ENCODE data around the gene LKAAEAR1. TPM values are rescaled to one million over a fixed set of nuclear protein-coding genes. Genes with fewer than 3 reads are reported as not detected.
A peak's percentile ranks its signal among the peaks of the same experiment; 100 is the strongest.

LKAAEAR1 gene
- total and polyA plus RNA-seq, 4 donors: 0.51 to 2.3 (median 0.65) TPM

DNA sequence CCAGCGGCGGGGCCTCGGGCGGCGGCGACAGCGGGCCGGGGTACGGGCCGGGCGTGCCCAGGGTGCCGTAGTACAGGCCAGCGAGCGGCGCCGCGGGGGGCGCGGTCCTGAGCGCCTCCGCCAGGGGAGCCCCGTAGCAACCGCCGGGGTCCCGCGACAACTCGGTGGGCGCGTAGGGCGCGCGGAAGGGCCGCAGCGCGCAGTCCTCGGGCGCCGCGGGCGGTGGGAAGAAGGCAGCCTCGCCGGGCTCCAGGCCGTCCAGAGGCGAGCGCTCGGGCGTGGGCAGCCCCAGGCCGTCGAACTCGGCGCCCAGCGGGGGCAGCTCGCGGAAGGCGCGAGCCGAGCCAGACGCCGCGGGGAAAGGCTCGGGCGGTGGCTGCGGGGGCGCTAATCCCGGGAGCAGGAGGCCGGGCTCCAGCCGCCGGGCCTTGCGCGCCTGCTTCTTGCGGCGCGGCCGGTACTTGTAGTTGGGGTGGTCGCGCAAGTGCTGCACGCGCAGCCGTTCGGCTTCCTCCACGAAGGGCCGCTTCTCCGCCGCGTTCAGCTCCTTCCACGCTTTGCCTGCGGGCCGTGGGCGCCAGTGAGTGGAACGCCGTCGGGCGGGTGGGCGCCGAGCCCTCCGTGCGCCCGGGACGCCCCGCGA, 35.7 kb downstream of the LKAAEAR1 start:
- Histone ChIP-seq H3K27me3 (ENCODE audit: control insufficient read depth in 3 of 3, insufficient read depth in 3 of 3, low read length in 2 of 3) (peaks cover 0 to 40% (median 7%) of the 10 kb centered on the region in 3 donors), H3K36me3 (ENCODE audit: control insufficient read depth in 4 of 4, insufficient read depth in 4 of 4, low read length in 4 of 4) (peaks cover 0 to 8% (median 1%) of the 10 kb centered on the region in 4 donors), H3K4me1 (ENCODE audit: control insufficient read depth in 5 of 5, insufficient read depth in 5 of 5, low read length in 5 of 5) (peaks cover 0 to 48% (median 10%) of the 10 kb centered on the region in 5 donors), H3K4me3 (peak overlapping the region; percentile 67), H3K9me3 (ENCODE audit: control insufficient read depth in 4 of 4, insufficient read depth in 3 of 4, low read length in 3 of 4) (peaks cover 0 to 3% (median 0%) of the 10 kb centered on the region in 4 donors), H3K27ac (ENCODE audit: low read depth in 1 of 2, low read length in 1 of 2) (peak overlapping the region; percentile 49 to 68), H3K9ac (ENCODE audit: insufficient read depth in 1 of 2, low read length in 2 of 2) (no peak overlapping the region)
- ATAC-seq (ENCODE audit: insufficient read depth, low FRiP score) (no peak), DNase-seq (no peak)
- WGBS, 2 donors: 8 to 10% methylated on average over 44 to 101 of the region's 101 CpGs
- TF ChIP-seq, protein P1, sequence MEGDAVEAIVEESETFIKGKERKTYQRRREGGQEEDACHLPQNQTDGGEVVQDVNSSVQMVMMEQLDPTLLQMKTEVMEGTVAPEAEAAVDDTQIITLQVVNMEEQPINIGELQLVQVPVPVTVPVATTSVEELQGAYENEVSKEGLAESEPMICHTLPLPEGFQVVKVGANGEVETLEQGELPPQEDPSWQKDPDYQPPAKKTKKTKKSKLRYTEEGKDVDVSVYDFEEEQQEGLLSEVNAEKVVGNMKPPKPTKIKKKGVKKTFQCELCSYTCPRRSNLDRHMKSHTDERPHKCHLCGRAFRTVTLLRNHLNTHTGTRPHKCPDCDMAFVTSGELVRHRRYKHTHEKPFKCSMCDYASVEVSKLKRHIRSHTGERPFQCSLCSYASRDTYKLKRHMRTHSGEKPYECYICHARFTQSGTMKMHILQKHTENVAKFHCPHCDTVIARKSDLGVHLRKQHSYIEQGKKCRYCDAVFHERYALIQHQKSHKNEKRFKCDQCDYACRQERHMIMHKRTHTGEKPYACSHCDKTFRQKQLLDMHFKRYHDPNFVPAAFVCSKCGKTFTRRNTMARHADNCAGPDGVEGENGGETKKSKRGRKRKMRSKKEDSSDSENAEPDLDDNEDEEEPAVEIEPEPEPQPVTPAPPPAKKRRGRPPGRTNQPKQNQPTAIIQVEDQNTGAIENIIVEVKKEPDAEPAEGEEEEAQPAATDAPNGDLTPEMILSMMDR (IDR thresholded peaks at IDR 0.05; ENCODE audit: control extremely low read depth, extremely low read depth): no peak

DNA sequence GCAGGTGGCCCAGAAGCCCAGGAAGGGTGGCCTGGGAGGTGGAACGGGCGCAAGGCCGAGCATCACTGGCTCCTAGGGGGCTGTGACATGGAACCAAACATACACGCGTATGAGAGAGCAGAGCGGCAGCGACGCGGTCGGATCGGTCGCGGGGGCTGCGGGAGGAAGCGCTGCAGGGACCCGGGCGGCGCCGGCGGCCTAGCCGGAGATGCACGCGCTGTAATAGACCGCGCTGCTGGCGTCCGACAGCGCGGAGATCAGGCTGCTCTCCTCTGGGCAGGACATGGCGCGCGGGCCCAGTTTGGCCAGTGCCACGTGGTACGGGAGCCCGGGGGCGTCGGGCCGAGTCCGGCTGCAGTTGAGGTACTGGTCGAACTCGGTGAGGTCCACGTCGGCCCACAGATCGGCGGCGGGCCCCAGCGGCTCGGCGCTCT, 36.2 kb downstream of the LKAAEAR1 start:
- Histone ChIP-seq H3K4me1 (ENCODE audit: control insufficient read depth in 5 of 5, insufficient read depth in 5 of 5, low read length in 5 of 5) (peaks cover 0 to 43% (median 5%) of the 10 kb centered on the region in 5 donors), H3K27me3 (ENCODE audit: control insufficient read depth in 3 of 3, insufficient read depth in 3 of 3, low read length in 2 of 3) (peaks cover 0 to 43% (median 7%) of the 10 kb centered on the region in 3 donors), H3K36me3 (ENCODE audit: control insufficient read depth in 4 of 4, insufficient read depth in 4 of 4, low read length in 4 of 4) (peaks cover 0 to 8% (median 1%) of the 10 kb centered on the region in 4 donors), H3K9ac (ENCODE audit: insufficient read depth in 1 of 2, low read length in 2 of 2) (no peak overlapping the region), H3K4me3 (peak overlapping the region; percentile 67), H3K9me3 (ENCODE audit: control insufficient read depth in 4 of 4, insufficient read depth in 3 of 4, low read length in 3 of 4) (peaks cover 0 to 3% (median 0%) of the 10 kb centered on the region in 4 donors), H3K27ac (ENCODE audit: low read depth in 1 of 2, low read length in 1 of 2) (peak overlapping the region; percentile 49 to 68)
- 20 to 21% methylated on average over 48 to 49 of the region's 49 CpGs for WGBS, 2 donors
- ATAC-seq (ENCODE audit: insufficient read depth, low FRiP score): no peak
- DNase-seq: no peak
- TF ChIP-seq, protein P1 (IDR thresholded peaks at IDR 0.05; ENCODE audit: control extremely low read depth, extremely low read depth): no peak

DNA sequence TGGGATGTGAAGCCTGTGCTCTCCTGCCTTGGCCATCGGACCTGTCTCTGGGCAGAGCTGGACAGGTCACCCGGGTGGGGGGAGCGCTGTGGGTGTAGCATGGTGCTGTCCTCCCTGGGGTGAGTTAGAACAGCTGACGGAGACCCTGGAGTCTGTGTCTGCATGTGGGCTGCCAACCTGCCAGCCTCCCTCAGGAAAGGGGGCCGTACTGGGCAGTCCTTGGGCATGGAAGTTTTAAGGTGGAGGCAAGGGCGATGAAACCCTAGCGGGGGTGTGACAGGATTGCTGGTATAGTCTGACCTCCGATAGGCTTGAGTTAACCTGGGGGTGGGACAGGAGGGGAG, 37.2 kb downstream of the LKAAEAR1 start:
- WGBS, 2 donors: 70 to 73% methylated on average over 8 of the region's 8 CpGs
- Histone ChIP-seq H3K4me1 (ENCODE audit: control insufficient read depth in 5 of 5, insufficient read depth in 5 of 5, low read length in 5 of 5) (peaks cover 0 to 36% (median 3%) of the 10 kb centered on the region in 5 donors), H3K27ac (ENCODE audit: low read depth in 1 of 2, low read length in 1 of 2) (peak overlapping the region; percentile 41 to 62), H3K36me3 (ENCODE audit: control insufficient read depth in 4 of 4, insufficient read depth in 4 of 4, low read length in 4 of 4) (peaks cover 0 to 8% (median 1%) of the 10 kb centered on the region in 4 donors), H3K9me3 (ENCODE audit: control insufficient read depth in 4 of 4, insufficient read depth in 3 of 4, low read length in 3 of 4) (peaks cover 0 to 3% (median 0%) of the 10 kb centered on the region in 4 donors), H3K9ac (ENCODE audit: insufficient read depth in 1 of 2, low read length in 2 of 2) (no peak overlapping the region), H3K4me3 (peak overlapping the region; percentile 54), H3K27me3 (ENCODE audit: control insufficient read depth in 3 of 3, insufficient read depth in 3 of 3, low read length in 2 of 3) (peaks cover 2 to 46% (median 7%) of the 10 kb centered on the region in 3 donors)
- ATAC-seq (ENCODE audit: insufficient read depth, low FRiP score) (no peak), DNase-seq (no peak)
- TF ChIP-seq, protein P1 (IDR thresholded peaks at IDR 0.05; ENCODE audit: control extremely low read depth, extremely low read depth): no peak
